ENCODE data around the gene GPC1.

The GPC1 gene

GRCh38 chr2:240436683-240437550, 1.5 kb downstream of the GPC1 start:
- H3K4me3 ChIP-seq (ENCODE audit: low read depth in 1 of 2, low read length in 2 of 2), result peak overlapping the region; percentile 30 to 45
- no peaks in the 10 kb centered on the region for H3K36me3 ChIP-seq (ENCODE audit: control insufficient read depth in 1 of 2, insufficient read depth in 2 of 2, low read length in 2 of 2)
- peaks cover 0 to 14% of the 10 kb centered on the region in 2 donors for H3K4me1 ChIP-seq (ENCODE audit: control insufficient read depth in 1 of 2, insufficient read depth in 2 of 2, low read length in 2 of 2)
- H3K9ac ChIP-seq (ENCODE audit: low read depth in 1 of 2, low read length in 2 of 2), result no peak overlapping the region
- H3K9me3 ChIP-seq (ENCODE audit: control insufficient read depth in 1 of 2, low read length in 2 of 2), result no peaks in the 10 kb centered on the region
- no peak overlapping the region for H3K27ac ChIP-seq (ENCODE audit: low read depth, low read length)
- peaks cover 20 to 23% of the 10 kb centered on the region in 2 donors for H3K27me3 ChIP-seq (ENCODE audit: control insufficient read depth in 1 of 2, insufficient read depth in 2 of 2, low read length in 2 of 2)

- Histone ChIP-seq H3K4me3 (ENCODE audit: low read depth in 1 of 2, low read length in 2 of 2) (peak overlapping the region in 1 of 2 donors; percentile 30), H3K4me1 (ENCODE audit: control insufficient read depth in 1 of 2, insufficient read depth in 2 of 2, low read length in 2 of 2) (peaks cover 0 to 14% of the 10 kb centered on the region in 2 donors), H3K9ac (ENCODE audit: low read depth in 1 of 2, low read length in 2 of 2) (no peak overlapping the region), H3K27ac (ENCODE audit: low read depth, low read length) (no peak overlapping the region), H3K36me3 (ENCODE audit: control insufficient read depth in 1 of 2, insufficient read depth in 2 of 2, low read length in 2 of 2) (no peaks in the 10 kb centered on the region), H3K27me3 (ENCODE audit: control insufficient read depth in 1 of 2, insufficient read depth in 2 of 2, low read length in 2 of 2) (peaks cover 18 to 23% of the 10 kb centered on the region in 2 donors), H3K9me3 (ENCODE audit: control insufficient read depth in 1 of 2, low read length in 2 of 2) (no peaks in the 10 kb centered on the region)
These were observed 2.0 kb downstream of the GPC1 start for GRCh38 chr2:240437551-240437860.

DNA sequence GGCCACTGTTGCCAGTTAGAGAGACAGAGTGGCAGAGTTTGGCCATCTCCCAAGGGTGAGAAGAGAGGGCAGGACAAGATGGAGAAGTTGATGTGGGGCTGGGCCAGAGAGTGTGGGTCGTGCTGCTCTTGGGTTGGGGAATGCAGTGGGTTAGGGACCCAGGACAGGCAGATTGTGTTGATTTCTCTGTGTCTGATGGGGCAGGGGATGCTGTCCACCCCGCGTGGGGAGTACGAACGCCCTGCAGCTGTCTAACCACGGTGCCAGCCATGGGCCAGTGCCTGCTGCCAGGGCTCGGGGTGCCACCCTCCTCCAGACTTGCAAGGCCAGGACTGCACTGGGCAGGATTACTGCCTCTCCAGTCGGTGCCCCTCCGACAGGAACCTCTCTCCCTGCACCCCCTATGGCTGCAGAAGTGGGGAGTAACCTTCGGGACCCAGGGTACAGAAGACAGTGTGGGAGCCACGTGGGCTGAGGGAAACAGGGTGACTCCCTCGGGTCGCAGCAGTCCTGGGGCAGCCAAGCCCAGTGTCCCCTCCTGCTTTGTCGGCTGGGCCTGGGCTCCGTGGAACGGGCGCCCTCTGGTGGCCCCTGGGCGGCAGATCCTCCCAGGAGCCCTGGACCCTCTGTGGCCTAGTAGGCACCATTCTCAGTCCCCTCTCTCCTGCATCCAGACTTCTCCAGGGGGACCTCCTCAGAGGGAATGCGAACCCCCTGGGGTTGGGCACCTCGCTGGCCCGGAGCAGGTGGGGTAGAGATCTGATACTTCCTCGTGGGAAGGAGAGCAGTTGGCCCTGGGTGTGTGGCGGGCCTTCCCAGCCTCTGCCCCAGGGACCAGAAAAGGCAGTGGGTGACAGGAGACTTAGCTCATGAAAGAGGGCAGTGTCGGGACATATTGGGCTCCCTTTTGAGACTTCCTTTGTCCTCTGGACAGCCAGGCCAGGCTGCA, 2.7 kb downstream of the GPC1 start:
- H3K36me3 ChIP-seq (ENCODE audit: control insufficient read depth in 1 of 2, insufficient read depth in 2 of 2, low read length in 2 of 2), result no peaks in the 10 kb centered on the region
- H3K27ac ChIP-seq (ENCODE audit: low read depth, low read length), result no peak overlapping the region
- H3K4me3 ChIP-seq (ENCODE audit: low read depth in 1 of 2, low read length in 2 of 2), result peak overlapping the region in 1 of 2 donors; percentile 30

GRCh38 chr2:240438810-240439697, 3.6 kb downstream of the GPC1 start:
- Histone ChIP-seq H3K36me3 (ENCODE audit: control insufficient read depth in 1 of 2, insufficient read depth in 2 of 2, low read length in 2 of 2) (no peaks in the 10 kb centered on the region), H3K27me3 (ENCODE audit: control insufficient read depth in 1 of 2, insufficient read depth in 2 of 2, low read length in 2 of 2) (peaks cover 16 to 18% of the 10 kb centered on the region in 2 donors), H3K27ac (ENCODE audit: low read depth, low read length) (no peak overlapping the region), H3K4me3 (ENCODE audit: low read depth in 1 of 2, low read length in 2 of 2) (no peak overlapping the region), H3K9ac (ENCODE audit: low read depth in 1 of 2, low read length in 2 of 2) (no peak overlapping the region), H3K4me1 (ENCODE audit: control insufficient read depth in 1 of 2, insufficient read depth in 2 of 2, low read length in 2 of 2) (peaks cover 0 to 14% of the 10 kb centered on the region in 2 donors), H3K9me3 (ENCODE audit: control insufficient read depth in 1 of 2, low read length in 2 of 2) (no peaks in the 10 kb centered on the region)

More for the DNA sequence above, 2.7 kb downstream of the GPC1 start:
- H3K9me3 ChIP-seq (ENCODE audit: control insufficient read depth in 1 of 2, low read length in 2 of 2), result no peaks in the 10 kb centered on the region
- H3K27me3 ChIP-seq (ENCODE audit: control insufficient read depth in 1 of 2, insufficient read depth in 2 of 2, low read length in 2 of 2), result peaks cover 16 to 22% of the 10 kb centered on the region in 2 donors
- peaks cover 0 to 14% of the 10 kb centered on the region in 2 donors for H3K4me1 ChIP-seq (ENCODE audit: control insufficient read depth in 1 of 2, insufficient read depth in 2 of 2, low read length in 2 of 2)
- no peak overlapping the region for H3K9ac ChIP-seq (ENCODE audit: low read depth in 1 of 2, low read length in 2 of 2)

- Histone ChIP-seq H3K9me3 (ENCODE audit: control insufficient read depth in 1 of 2, low read length in 2 of 2) (no peaks in the 10 kb centered on the region), H3K9ac (ENCODE audit: low read depth in 1 of 2, low read length in 2 of 2) (no peak overlapping the region), H3K4me3 (ENCODE audit: low read depth in 1 of 2, low read length in 2 of 2) (no peak overlapping the region), H3K36me3 (ENCODE audit: control insufficient read depth in 1 of 2, insufficient read depth in 2 of 2, low read length in 2 of 2) (no peaks in the 10 kb centered on the region), H3K4me1 (ENCODE audit: control insufficient read depth in 1 of 2, insufficient read depth in 2 of 2, low read length in 2 of 2) (peaks cover 0 to 14% of the 10 kb centered on the region in 2 donors), H3K27ac (ENCODE audit: low read depth, low read length) (no peak overlapping the region), H3K27me3 (ENCODE audit: control insufficient read depth in 1 of 2, insufficient read depth in 2 of 2, low read length in 2 of 2) (peaks cover 16 to 18% of the 10 kb centered on the region in 2 donors)
These were observed 4.3 kb downstream of the GPC1 start for GRCh38 chr2:240439698-240440151.

- Histone ChIP-seq H3K9me3 (ENCODE audit: control insufficient read depth in 1 of 2, low read length in 2 of 2) (no peaks in the 10 kb centered on the region), H3K9ac (ENCODE audit: low read depth in 1 of 2, low read length in 2 of 2) (no peak overlapping the region), H3K4me1 (ENCODE audit: control insufficient read depth in 1 of 2, insufficient read depth in 2 of 2, low read length in 2 of 2) (peaks cover 0 to 14% of the 10 kb centered on the region in 2 donors)
These were observed 4.8 kb downstream of the GPC1 start for GRCh38 chr2:240440251-240440650.

DNA sequence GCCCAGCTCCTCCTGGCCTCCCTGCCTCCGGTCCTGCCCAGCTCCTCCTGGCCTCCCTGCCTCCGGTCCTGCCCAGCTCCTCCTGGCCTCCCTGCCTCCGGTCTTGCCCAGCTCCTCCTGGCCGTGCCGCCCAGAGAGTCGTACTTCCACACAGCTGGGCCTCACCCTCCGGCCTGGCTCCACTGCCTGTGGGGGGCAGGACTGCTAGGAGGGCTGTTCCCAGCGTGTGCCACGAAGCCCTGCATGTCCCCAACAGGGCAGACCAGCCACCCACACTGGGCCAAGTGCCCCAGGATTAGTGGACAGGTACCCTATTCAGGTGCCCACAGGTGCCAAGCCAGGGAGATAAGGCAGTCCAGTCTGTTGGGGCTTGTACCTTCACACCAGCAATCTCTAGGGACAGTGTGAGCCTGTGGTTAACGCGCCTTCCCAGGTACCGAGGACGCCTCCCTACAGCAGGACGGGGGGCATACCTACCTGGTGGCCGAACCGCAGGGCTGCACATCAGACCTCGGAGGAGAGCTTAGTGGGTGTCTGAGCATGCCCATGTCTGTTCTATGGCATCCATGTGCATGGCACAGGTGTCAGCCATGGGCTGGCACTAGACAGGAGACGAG, 5.3 kb downstream of the GPC1 start:
- H3K27ac ChIP-seq (ENCODE audit: low read depth, low read length), result no peak overlapping the region
- peaks cover 16 to 18% of the 10 kb centered on the region in 2 donors for H3K27me3 ChIP-seq (ENCODE audit: control insufficient read depth in 1 of 2, insufficient read depth in 2 of 2, low read length in 2 of 2)
- peaks cover 0 to 14% of the 10 kb centered on the region in 2 donors for H3K4me1 ChIP-seq (ENCODE audit: control insufficient read depth in 1 of 2, insufficient read depth in 2 of 2, low read length in 2 of 2)

More at GRCh38 chr2:240440251-240440650, 4.8 kb downstream of the GPC1 start:
- Histone ChIP-seq H3K36me3 (ENCODE audit: control insufficient read depth in 1 of 2, insufficient read depth in 2 of 2, low read length in 2 of 2) (no peaks in the 10 kb centered on the region), H3K27me3 (ENCODE audit: control insufficient read depth in 1 of 2, insufficient read depth in 2 of 2, low read length in 2 of 2) (peaks cover 16 to 18% of the 10 kb centered on the region in 2 donors), H3K4me3 (ENCODE audit: low read depth in 1 of 2, low read length in 2 of 2) (no peak overlapping the region), H3K27ac (ENCODE audit: low read depth, low read length) (no peak overlapping the region)

DNA sequence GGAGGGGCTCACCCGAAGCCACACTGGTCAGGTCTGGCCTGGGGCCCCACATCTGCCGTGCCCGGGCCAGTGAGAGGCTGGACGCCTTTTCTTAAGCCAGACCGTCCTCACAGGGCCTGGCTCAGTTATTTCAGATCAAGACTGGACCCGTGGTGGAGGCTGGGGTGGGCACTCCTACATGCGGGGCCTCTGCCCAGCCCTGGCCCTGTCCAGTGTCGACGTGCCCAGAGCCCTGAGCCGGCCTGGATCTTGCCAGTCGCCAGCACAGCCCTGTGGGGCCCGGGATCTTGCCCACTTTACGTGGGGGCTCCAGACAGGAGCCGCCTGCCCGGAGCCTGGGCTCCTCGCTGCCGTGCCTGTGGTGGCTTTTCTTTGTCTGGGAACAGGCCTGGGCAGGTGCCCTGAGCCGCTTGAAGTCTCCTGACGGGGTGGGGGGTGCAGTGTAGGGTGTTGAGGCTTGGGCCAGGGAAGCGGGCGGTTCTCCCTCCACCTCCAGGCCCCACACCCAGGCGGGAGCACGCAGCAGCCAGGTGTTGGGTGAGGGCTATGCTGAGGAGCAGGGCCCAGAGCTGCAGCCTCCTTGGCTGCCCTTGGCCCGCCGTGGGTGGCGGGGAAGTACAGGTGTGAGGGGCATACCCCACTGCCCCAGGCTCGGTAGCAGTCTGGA, 6.0 kb downstream of the GPC1 start:
- H3K9me3 ChIP-seq (ENCODE audit: control insufficient read depth in 1 of 2, low read length in 2 of 2), result no peaks in the 10 kb centered on the region
- no peak overlapping the region for H3K9ac ChIP-seq (ENCODE audit: low read depth in 1 of 2, low read length in 2 of 2)
- peaks cover 0 to 13% of the 10 kb centered on the region in 2 donors for H3K4me1 ChIP-seq (ENCODE audit: control insufficient read depth in 1 of 2, insufficient read depth in 2 of 2, low read length in 2 of 2)
- no peak overlapping the region for H3K27ac ChIP-seq (ENCODE audit: low read depth, low read length)
- H3K36me3 ChIP-seq (ENCODE audit: control insufficient read depth in 1 of 2, insufficient read depth in 2 of 2, low read length in 2 of 2), result no peaks in the 10 kb centered on the region
- no peak overlapping the region for H3K4me3 ChIP-seq (ENCODE audit: low read depth in 1 of 2, low read length in 2 of 2)
- H3K27me3 ChIP-seq (ENCODE audit: control insufficient read depth in 1 of 2, insufficient read depth in 2 of 2, low read length in 2 of 2), result peaks cover 16% of the 10 kb centered on the region in 2 donors

More for the DNA sequence above, 5.3 kb downstream of the GPC1 start:
- Histone ChIP-seq H3K36me3 (ENCODE audit: control insufficient read depth in 1 of 2, insufficient read depth in 2 of 2, low read length in 2 of 2) (no peaks in the 10 kb centered on the region), H3K9me3 (ENCODE audit: control insufficient read depth in 1 of 2, low read length in 2 of 2) (no peaks in the 10 kb centered on the region), H3K4me3 (ENCODE audit: low read depth in 1 of 2, low read length in 2 of 2) (no peak overlapping the region), H3K9ac (ENCODE audit: low read depth in 1 of 2, low read length in 2 of 2) (no peak overlapping the region)

DNA sequence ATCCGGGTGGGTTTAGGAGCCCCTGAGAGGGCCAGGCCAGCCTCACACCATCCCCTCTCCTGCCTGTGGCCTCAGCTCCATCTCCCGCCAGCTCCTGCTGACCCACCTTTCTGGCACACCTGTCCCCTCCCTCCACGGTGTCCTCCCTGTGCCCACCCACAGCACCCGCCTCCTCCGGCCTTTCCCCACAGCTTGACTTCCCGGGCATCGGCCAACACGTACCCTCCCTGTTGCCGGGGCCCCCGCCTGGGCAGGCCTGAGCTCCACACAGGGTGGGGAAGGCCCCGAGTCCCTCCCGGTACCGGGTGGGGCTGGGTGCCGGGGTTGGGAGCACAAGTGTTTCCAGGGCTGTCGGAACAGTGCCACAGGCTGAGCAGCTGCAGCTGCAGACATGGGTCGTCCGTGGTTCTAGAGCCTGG, 6.5 kb downstream of the GPC1 start:
- Histone ChIP-seq H3K9me3 (ENCODE audit: control insufficient read depth in 1 of 2, low read length in 2 of 2) (no peaks in the 10 kb centered on the region), H3K4me3 (ENCODE audit: low read depth in 1 of 2, low read length in 2 of 2) (no peak overlapping the region), H3K4me1 (ENCODE audit: control insufficient read depth in 1 of 2, insufficient read depth in 2 of 2, low read length in 2 of 2) (peaks cover 0 to 7% of the 10 kb centered on the region in 2 donors), H3K36me3 (ENCODE audit: control insufficient read depth in 1 of 2, insufficient read depth in 2 of 2, low read length in 2 of 2) (no peaks in the 10 kb centered on the region), H3K27me3 (ENCODE audit: control insufficient read depth in 1 of 2, insufficient read depth in 2 of 2, low read length in 2 of 2) (peaks cover 11 to 12% of the 10 kb centered on the region in 2 donors), H3K9ac (ENCODE audit: low read depth in 1 of 2, low read length in 2 of 2) (no peak overlapping the region), H3K27ac (ENCODE audit: low read depth, low read length) (no peak overlapping the region)
